ENCODE data around the gene SSU72.
"Not testable (repeated sequence)": the region's sequence is repeated elsewhere in the genome, so short reads cannot be mapped to it uniquely, and the experiment has no call there.

The SSU72 gene

DNA sequence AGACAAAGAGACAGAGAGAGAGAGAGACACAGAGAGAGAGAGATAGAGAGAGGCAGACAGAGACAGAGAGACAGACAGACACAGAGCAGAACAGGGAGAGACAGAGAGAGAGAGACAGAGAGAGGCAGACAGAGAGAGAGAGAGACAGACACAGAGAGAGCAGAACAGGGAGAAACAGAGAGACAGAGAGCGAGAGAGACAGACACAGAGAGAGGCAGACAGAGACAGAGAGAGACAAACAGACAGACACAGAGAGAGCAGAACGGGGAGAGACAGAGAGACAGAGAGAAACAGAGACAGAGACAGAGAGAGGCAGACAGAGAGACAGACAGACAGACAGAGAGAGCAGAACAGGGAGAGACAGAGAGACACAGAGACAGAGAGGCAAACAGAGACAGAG lies 20.7 kb upstream of the SSU72 start:
- not testable (repeated sequence) for H3K23ac ChIP-seq (ENCODE audit: low read length); H3K9ac ChIP-seq (ENCODE audit: low read length); H3K56ac ChIP-seq (ENCODE audit: low read length); H4K8ac ChIP-seq (ENCODE audit: low read depth, low read length); H3K18ac ChIP-seq (ENCODE audit: low read length); H3K79me1 ChIP-seq (ENCODE audit: low read length); H3K4me2 ChIP-seq (ENCODE audit: low read length); H3K27ac ChIP-seq (ENCODE audit: low read depth, low read length); H2BK120ac ChIP-seq (ENCODE audit: low read depth, low read length); H3K4me1 ChIP-seq (ENCODE audit: control insufficient read depth, low read depth, low read length); H2AK5ac ChIP-seq (ENCODE audit: low read length); H3K36me3 ChIP-seq (ENCODE audit: control insufficient read depth, insufficient read depth, low read length); H3K4ac ChIP-seq (ENCODE audit: low read depth, low read length); H2BK5ac ChIP-seq (ENCODE audit: low read length); H2BK15ac ChIP-seq (replicated peaks; ENCODE audit: low read depth); H3K4me3 ChIP-seq (ENCODE audit: low read length); H3K79me2 ChIP-seq (ENCODE audit: control insufficient read depth, insufficient read depth, low read length); H4K5ac ChIP-seq (ENCODE audit: low read length); DNase-seq
- WGBS (ENCODE audit: extremely low coverage, insufficient coverage, low lambda C conversion rate) = no CpG with 5 or more reads among the region's 2 CpGs
- peaks cover 12% of the 10 kb centered on the region for H3K27me3 ChIP-seq (ENCODE audit: insufficient read depth, low read length, poor library complexity)

DNA sequence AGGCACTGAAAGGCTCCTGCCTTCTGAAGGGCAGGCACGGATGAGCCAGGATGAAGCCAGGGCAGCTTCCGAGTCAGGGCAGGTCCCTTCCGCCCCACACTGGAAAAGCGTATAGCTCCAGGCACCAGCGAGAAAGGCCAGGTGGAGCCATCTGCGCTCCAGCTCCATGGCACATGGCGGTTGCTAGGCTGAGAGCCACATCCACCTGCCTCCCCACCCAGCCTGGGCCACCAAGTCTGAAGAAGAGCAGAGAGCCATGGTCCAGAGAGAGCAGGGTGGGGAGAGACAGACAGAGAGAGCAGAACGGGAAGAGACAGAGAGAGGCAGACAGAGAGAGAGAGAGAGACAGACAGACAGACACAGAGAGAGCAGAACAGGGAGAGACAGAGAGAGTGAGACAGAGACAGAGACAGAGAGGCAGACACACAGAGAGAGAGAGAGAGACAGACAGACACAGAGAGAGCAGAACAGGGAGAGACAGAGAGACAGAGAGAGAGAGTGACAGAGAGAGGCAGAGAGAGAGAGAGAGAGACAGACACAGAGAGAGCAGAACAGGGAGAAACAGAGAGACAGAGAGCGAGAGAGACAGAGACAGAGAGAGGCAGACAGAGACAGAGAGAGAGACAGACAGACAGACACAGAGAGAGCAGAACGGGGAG lies 20.1 kb upstream of the SSU72 start:
- H4K8ac ChIP-seq (ENCODE audit: low read depth, low read length) = no peak overlapping the region
- no peaks in the 10 kb centered on the region for H3K36me3 ChIP-seq (ENCODE audit: control insufficient read depth, insufficient read depth, low read length)
- no peak overlapping the region for H3K4me2 ChIP-seq (ENCODE audit: low read length)
- no peak overlapping the region for H3K4me3 ChIP-seq (ENCODE audit: low read length)
- no peak overlapping the region for H2AK5ac ChIP-seq (ENCODE audit: low read length)
- no peak overlapping the region for H4K5ac ChIP-seq (ENCODE audit: low read length)
- no peak for DNase-seq
- H2BK120ac ChIP-seq (ENCODE audit: low read depth, low read length) = no peak overlapping the region
- H3K18ac ChIP-seq (ENCODE audit: low read length) = no peak overlapping the region
- no peak overlapping the region for H2BK5ac ChIP-seq (ENCODE audit: low read length)
- H3K4me1 ChIP-seq (ENCODE audit: control insufficient read depth, low read depth, low read length) = no peaks in the 10 kb centered on the region
- no peaks in the 10 kb centered on the region for H3K79me1 ChIP-seq (ENCODE audit: low read length)
- no peaks in the 10 kb centered on the region for H3K79me2 ChIP-seq (ENCODE audit: control insufficient read depth, insufficient read depth, low read length)
- H3K23ac ChIP-seq (ENCODE audit: low read length) = no peak overlapping the region
- no peak overlapping the region for H2BK15ac ChIP-seq (replicated peaks; ENCODE audit: low read depth)
- no peak overlapping the region for H3K9ac ChIP-seq (ENCODE audit: low read length)
- H3K27ac ChIP-seq (ENCODE audit: low read depth, low read length) = no peak overlapping the region
- no CpG with 5 or more reads among the region's 10 CpGs for WGBS (ENCODE audit: extremely low coverage, insufficient coverage, low lambda C conversion rate)
- no peak overlapping the region for H3K4ac ChIP-seq (ENCODE audit: low read depth, low read length)
- H3K27me3 ChIP-seq (ENCODE audit: insufficient read depth, low read length, poor library complexity) = peaks cover 10% of the 10 kb centered on the region
- no peak overlapping the region for H3K56ac ChIP-seq (ENCODE audit: low read length)

DNA sequence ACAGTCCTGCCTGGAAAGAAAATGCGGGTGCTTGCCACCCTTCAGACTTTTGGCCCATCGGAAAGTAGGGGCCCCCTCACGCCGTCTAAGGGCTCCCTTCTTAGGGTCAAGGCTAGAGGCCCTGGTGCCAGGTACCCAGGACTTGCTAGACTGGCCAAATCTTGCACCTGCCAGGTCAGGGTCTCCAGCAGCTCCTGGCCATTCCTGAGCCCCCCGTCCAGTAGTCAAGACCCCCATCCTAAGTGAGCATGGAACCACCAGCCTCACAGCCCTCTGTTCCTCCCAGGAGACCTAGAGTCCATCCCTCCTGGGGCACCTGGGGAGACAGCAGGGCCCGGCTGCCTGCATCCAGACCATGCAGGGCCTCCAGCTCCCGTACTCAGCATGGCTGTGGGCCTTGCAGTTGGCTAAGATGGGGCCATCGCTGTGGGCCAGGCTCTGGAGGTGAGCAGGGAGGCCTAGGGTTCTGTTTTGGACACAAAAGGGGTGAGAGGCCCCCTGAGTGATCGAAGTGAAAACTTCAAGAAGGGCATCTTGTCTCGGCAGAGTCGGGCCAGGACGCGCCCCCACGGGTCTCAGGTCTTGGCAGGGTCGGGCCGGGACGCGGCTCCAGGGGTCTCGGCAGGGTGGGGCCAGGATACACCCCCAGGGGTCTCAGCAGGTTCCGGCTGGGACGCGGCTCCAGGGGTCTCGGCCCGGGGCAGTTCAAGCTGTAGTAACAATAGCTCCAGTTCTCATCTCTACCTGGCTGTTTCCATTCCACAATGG lies 19.4 kb upstream of the SSU72 start:
- WGBS (ENCODE audit: extremely low coverage, insufficient coverage, low lambda C conversion rate) = no CpG with 5 or more reads among the region's 24 CpGs
- Histone ChIP-seq H3K18ac (ENCODE audit: low read length) (no peak overlapping the region), H3K23ac (ENCODE audit: low read length) (no peak overlapping the region), H3K27ac (ENCODE audit: low read depth, low read length) (no peak overlapping the region), H3K4me2 (ENCODE audit: low read length) (no peak overlapping the region), H3K56ac (ENCODE audit: low read length) (no peak overlapping the region), H3K79me2 (ENCODE audit: control insufficient read depth, insufficient read depth, low read length) (no peaks in the 10 kb centered on the region), H4K8ac (ENCODE audit: low read depth, low read length) (no peak overlapping the region), H3K4ac (ENCODE audit: low read depth, low read length) (no peak overlapping the region), H2BK15ac (replicated peaks; ENCODE audit: low read depth) (no peak overlapping the region), H2BK5ac (ENCODE audit: low read length) (no peak overlapping the region), H3K27me3 (ENCODE audit: insufficient read depth, low read length, poor library complexity) (peaks cover 5% of the 10 kb centered on the region), H2BK120ac (ENCODE audit: low read depth, low read length) (no peak overlapping the region), H3K36me3 (ENCODE audit: control insufficient read depth, insufficient read depth, low read length) (no peaks in the 10 kb centered on the region), H3K4me3 (ENCODE audit: low read length) (no peak overlapping the region), H3K9ac (ENCODE audit: low read length) (no peak overlapping the region), H4K5ac (ENCODE audit: low read length) (no peak overlapping the region), H3K79me1 (ENCODE audit: low read length) (no peaks in the 10 kb centered on the region), H2AK5ac (ENCODE audit: low read length) (no peak overlapping the region), H3K4me1 (ENCODE audit: control insufficient read depth, low read depth, low read length) (no peaks in the 10 kb centered on the region)
- no peak for DNase-seq

DNA sequence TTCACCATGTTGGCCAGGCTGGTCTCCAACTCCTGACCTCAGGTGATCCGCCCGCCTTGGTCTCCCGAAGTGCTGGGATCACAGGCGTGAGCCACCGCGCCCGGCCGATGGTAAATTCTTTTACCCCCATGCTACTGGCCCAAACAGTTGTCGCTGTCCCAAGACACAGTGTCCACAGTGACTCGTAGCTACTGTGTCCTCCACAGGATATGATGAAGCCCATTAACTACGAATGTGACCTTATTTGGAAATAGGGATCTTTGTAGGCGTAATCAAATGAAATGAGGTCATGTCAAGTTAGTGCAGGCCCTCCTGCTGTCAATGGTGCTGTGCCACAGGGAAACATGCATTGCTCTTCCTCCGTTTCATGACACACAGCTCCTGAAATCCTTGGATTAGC lies 16.8 kb upstream of the SSU72 start:
- H3K4ac ChIP-seq (ENCODE audit: low read depth, low read length) = no peak overlapping the region
- no peaks in the 10 kb centered on the region for H3K4me1 ChIP-seq (ENCODE audit: control insufficient read depth, low read depth, low read length)
- peak; percentile 45 for DNase-seq
- H3K9ac ChIP-seq (ENCODE audit: low read length) = no peak overlapping the region
- H4K5ac ChIP-seq (ENCODE audit: low read length) = no peak overlapping the region
- no peaks in the 10 kb centered on the region for H3K79me2 ChIP-seq (ENCODE audit: control insufficient read depth, insufficient read depth, low read length)
- no peak overlapping the region for H3K27ac ChIP-seq (ENCODE audit: low read depth, low read length)
- no peak overlapping the region for H3K18ac ChIP-seq (ENCODE audit: low read length)
- H2BK5ac ChIP-seq (ENCODE audit: low read length) = no peak overlapping the region
- no peak overlapping the region for H3K23ac ChIP-seq (ENCODE audit: low read length)
- no CpG with 5 or more reads among the region's 13 CpGs for WGBS (ENCODE audit: extremely low coverage, insufficient coverage, low lambda C conversion rate)
- H3K56ac ChIP-seq (ENCODE audit: low read length) = no peak overlapping the region
- no peak overlapping the region for H3K4me2 ChIP-seq (ENCODE audit: low read length)
- no peaks in the 10 kb centered on the region for H3K79me1 ChIP-seq (ENCODE audit: low read length)
- no peak overlapping the region for H2BK15ac ChIP-seq (replicated peaks; ENCODE audit: low read depth)
- H4K8ac ChIP-seq (ENCODE audit: low read depth, low read length) = no peak overlapping the region
- no peak overlapping the region for H3K4me3 ChIP-seq (ENCODE audit: low read length)
- H3K27me3 ChIP-seq (ENCODE audit: insufficient read depth, low read length, poor library complexity) = no peaks in the 10 kb centered on the region
- H3K36me3 ChIP-seq (ENCODE audit: control insufficient read depth, insufficient read depth, low read length) = no peaks in the 10 kb centered on the region
- H2AK5ac ChIP-seq (ENCODE audit: low read length) = no peak overlapping the region
- no peak overlapping the region for H2BK120ac ChIP-seq (ENCODE audit: low read depth, low read length)

DNA sequence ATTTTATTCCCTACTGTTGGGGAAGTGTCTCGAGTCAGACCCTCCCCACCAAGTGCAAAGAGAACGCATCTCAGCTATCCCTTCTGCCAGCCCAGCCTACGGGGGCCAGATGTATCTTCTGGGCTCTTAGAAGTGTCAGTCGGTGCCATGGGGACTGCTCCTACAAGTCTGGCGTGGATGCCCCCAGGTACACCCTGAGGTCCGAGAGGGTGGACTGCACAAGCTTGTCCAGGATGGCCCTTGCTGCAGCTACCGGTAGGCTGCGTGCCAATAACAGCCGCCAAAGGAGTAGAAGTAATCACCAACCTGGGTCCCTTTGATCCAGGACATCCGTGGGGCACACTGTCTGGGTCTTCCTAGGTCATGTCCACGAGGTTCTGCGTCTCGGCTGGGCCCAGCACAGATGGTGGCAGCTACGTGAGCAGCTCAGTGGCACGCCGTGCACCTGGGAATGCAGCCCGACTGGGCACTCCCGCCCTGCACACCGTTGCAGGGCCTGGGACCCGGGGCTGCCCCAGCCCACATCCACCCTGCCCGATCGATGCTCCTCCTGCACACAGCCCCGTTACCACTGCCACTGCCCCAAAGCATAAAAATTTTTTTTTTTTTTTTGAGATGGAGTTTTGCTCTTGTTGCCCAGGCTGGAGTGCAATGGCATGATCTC lies 8.8 kb upstream of the SSU72 start:
- no peak overlapping the region for H3K4me2 ChIP-seq (ENCODE audit: low read length)
- no peaks in the 10 kb centered on the region for H3K79me1 ChIP-seq (ENCODE audit: low read length)
- no peak overlapping the region for H3K27ac ChIP-seq (ENCODE audit: low read depth, low read length)
- no peak overlapping the region for H3K9ac ChIP-seq (ENCODE audit: low read length)
- H4K8ac ChIP-seq (ENCODE audit: low read depth, low read length) = no peak overlapping the region
- H3K18ac ChIP-seq (ENCODE audit: low read length) = no peak overlapping the region
- no peaks in the 10 kb centered on the region for H3K4me1 ChIP-seq (ENCODE audit: control insufficient read depth, low read depth, low read length)
- no peak overlapping the region for H3K4ac ChIP-seq (ENCODE audit: low read depth, low read length)
- H3K56ac ChIP-seq (ENCODE audit: low read length) = no peak overlapping the region
- no peaks in the 10 kb centered on the region for H3K36me3 ChIP-seq (ENCODE audit: control insufficient read depth, insufficient read depth, low read length)
- H2AK5ac ChIP-seq (ENCODE audit: low read length) = no peak overlapping the region
- H3K4me3 ChIP-seq (ENCODE audit: low read length) = no peak overlapping the region
- no peak overlapping the region for H2BK5ac ChIP-seq (ENCODE audit: low read length)
- no CpG with 5 or more reads among the region's 23 CpGs for WGBS (ENCODE audit: extremely low coverage, insufficient coverage, low lambda C conversion rate)
- no peak overlapping the region for H2BK15ac ChIP-seq (replicated peaks; ENCODE audit: low read depth)
- no peak overlapping the region for H2BK120ac ChIP-seq (ENCODE audit: low read depth, low read length)
- H3K27me3 ChIP-seq (ENCODE audit: insufficient read depth, low read length, poor library complexity) = no peaks in the 10 kb centered on the region
- no peaks in the 10 kb centered on the region for H3K79me2 ChIP-seq (ENCODE audit: control insufficient read depth, insufficient read depth, low read length)
- H3K23ac ChIP-seq (ENCODE audit: low read length) = no peak overlapping the region
- DNase-seq = no peak
- no peak overlapping the region for H4K5ac ChIP-seq (ENCODE audit: low read length)
